ENCODE measurements around the gene TBKBP1.

Gene TBKBP1

GRCh38 chr17:47702391-47702995 lies 8.5 kb downstream of the TBKBP1 start:
- Histone ChIP-seq H3K27me3 (ENCODE audit: insufficient read depth, low read length) (no peaks in the 10 kb centered on the region), H3K4me3 (ENCODE audit: low read depth, low read length, poor library complexity, severe bottlenecking) (no peak overlapping the region), H3K4me1 (ENCODE audit: insufficient read depth, low read length, severe bottlenecking) (peaks cover 33% of the 10 kb centered on the region), H3K36me3 (ENCODE audit: insufficient read depth, low read length) (peaks cover 27% of the 10 kb centered on the region), H3K4me2 (ENCODE audit: low read length) (no peak overlapping the region), H2AFZ (ENCODE audit: low read length) (no peak overlapping the region), H3F3A (ENCODE audit: insufficient read depth, low read length) (0 out of 2 replicates have a peak, but pooled peaks cover 3% of the 10 kb centered on the region), H3K9me3 (ENCODE audit: low read length) (no peaks in the 10 kb centered on the region), H3K79me2 (ENCODE audit: insufficient read depth, low read length) (no peaks in the 10 kb centered on the region), H3K9ac (ENCODE audit: low read length) (no peak overlapping the region), H4K20me1 (ENCODE audit: insufficient read depth, low read length) (no peaks in the 10 kb centered on the region), H3K27ac (ENCODE audit: low read depth, low read length, poor library complexity, severe bottlenecking) (no peak overlapping the region), H3K9me2 (ENCODE audit: low read depth, low read length) (no peaks in the 10 kb centered on the region)
- TF ChIP-seq EZH2 (IDR thresholded peaks at IDR 0.05; ENCODE audit: borderline replicate concordance, low read length) (no peak), CTCF (IDR thresholded peaks at IDR 0.05; ENCODE audit: low read length) (no peak)

GRCh38 chr17:47703191-47703591 lies 9.2 kb downstream of the TBKBP1 start:
- H4K20me1 ChIP-seq (ENCODE audit: insufficient read depth, low read length): no peaks in the 10 kb centered on the region
- H3K9me2 ChIP-seq (ENCODE audit: low read depth, low read length): no peaks in the 10 kb centered on the region
- H3K36me3 ChIP-seq (ENCODE audit: insufficient read depth, low read length): peaks cover 27% of the 10 kb centered on the region
- H3K27ac ChIP-seq (ENCODE audit: low read depth, low read length, poor library complexity, severe bottlenecking): no peak overlapping the region
- no peak overlapping the region for H3K4me3 ChIP-seq (ENCODE audit: low read depth, low read length, poor library complexity, severe bottlenecking)
- H3K9me3 ChIP-seq (ENCODE audit: low read length): no peaks in the 10 kb centered on the region
- no peaks in the 10 kb centered on the region for H3K27me3 ChIP-seq (ENCODE audit: insufficient read depth, low read length)
- no peak overlapping the region for H3K9ac ChIP-seq (ENCODE audit: low read length)
- no peak overlapping the region for H2AFZ ChIP-seq (ENCODE audit: low read length)
- H3K4me1 ChIP-seq (ENCODE audit: insufficient read depth, low read length, severe bottlenecking): peaks cover 33% of the 10 kb centered on the region
- 0 out of 2 replicates have a peak, but pooled peaks cover 3% of the 10 kb centered on the region for H3F3A ChIP-seq (ENCODE audit: insufficient read depth, low read length)
- no peaks in the 10 kb centered on the region for H3K79me2 ChIP-seq (ENCODE audit: insufficient read depth, low read length)
- peak overlapping the region; percentile 7; the same call in 1 of the 2 replicates for H3K4me2 ChIP-seq (ENCODE audit: low read length)
- TF ChIP-seq EZH2 (IDR thresholded peaks at IDR 0.05; ENCODE audit: borderline replicate concordance, low read length): no peak
- no peak for TF ChIP-seq CTCF (IDR thresholded peaks at IDR 0.05; ENCODE audit: low read length)

GRCh38 chr17:47703671-47704070 lies 9.7 kb downstream of the TBKBP1 start:
- peak overlapping the region; percentile 7; the same call in 1 of the 2 replicates for H3K4me2 ChIP-seq (ENCODE audit: low read length)
- H3F3A ChIP-seq (ENCODE audit: insufficient read depth, low read length): 0 out of 2 replicates have a peak, but pooled peaks cover 3% of the 10 kb centered on the region
- no peak overlapping the region for H3K27ac ChIP-seq (ENCODE audit: low read depth, low read length, poor library complexity, severe bottlenecking)
- no peaks in the 10 kb centered on the region for H3K27me3 ChIP-seq (ENCODE audit: insufficient read depth, low read length)
- peaks cover 33% of the 10 kb centered on the region for H3K4me1 ChIP-seq (ENCODE audit: insufficient read depth, low read length, severe bottlenecking)
- no peak overlapping the region for H3K9ac ChIP-seq (ENCODE audit: low read length)
- H4K20me1 ChIP-seq (ENCODE audit: insufficient read depth, low read length): no peaks in the 10 kb centered on the region
- H2AFZ ChIP-seq (ENCODE audit: low read length): no peak overlapping the region
- no peaks in the 10 kb centered on the region for H3K79me2 ChIP-seq (ENCODE audit: insufficient read depth, low read length)
- TF ChIP-seq EZH2 (IDR thresholded peaks at IDR 0.05; ENCODE audit: borderline replicate concordance, low read length) (no peak), CTCF (IDR thresholded peaks at IDR 0.05; ENCODE audit: low read length) (no peak)
- no peaks in the 10 kb centered on the region for H3K9me3 ChIP-seq (ENCODE audit: low read length)
- H3K36me3 ChIP-seq (ENCODE audit: insufficient read depth, low read length): peaks cover 27% of the 10 kb centered on the region
- no peak overlapping the region for H3K4me3 ChIP-seq (ENCODE audit: low read depth, low read length, poor library complexity, severe bottlenecking)
- H3K9me2 ChIP-seq (ENCODE audit: low read depth, low read length): no peaks in the 10 kb centered on the region

All from OCI-LY1 (cell line).